GM12878 (cell line): ENCODE results near the gene PHACTR1. TPM values are rescaled to one million over a fixed set of nuclear protein-coding genes. Genes with fewer than 3 reads are reported as not detected.

ENCODE experiments used
- ATAC-seq: fragments of 200-7000 bp; cut with Tn5 transposase; 3 replicates; pipeline ENCODE4 v1.9.1; 2020; ENCODE audit warnings: mild to moderate bottlenecking, moderate library complexity
- BruUV-seq: library from RNA; stranded (reverse); fragments of 400-500 nt; replicated peaks from 2 replicates; lab custom pipeline; 2021; lab: Mats Ljungman, UMichigan
- CTCF ChIA-PET: fragments of 300-600 bp; sonication (Branson Sonifier 250); formaldehyde crosslinking; extraction: SDS; loops from one replicate; lab custom pipeline; 2021; ENCODE audit warnings: inconsistent platforms; lab: Yijun Ruan, JAX
- POLR2A ChIA-PET: fragments of 350-600 bp; formaldehyde crosslinking; extraction: SDS; loops from one replicate; lab custom pipeline; 2021; ENCODE audit warnings: inconsistent platforms; lab: Charles Lee
- RAD21 ChIA-PET: fragments of 300-600 bp; sonication (Branson Sonifier 250); formaldehyde crosslinking; loops from one replicate; lab custom pipeline; 2023; ENCODE audit warnings: antibody characterized with exemption; ENCODE audit not compliant: unreplicated experiment; lab: Charles Lee
- SMC1A ChIA-PET: fragments of 300-600 bp; sonication (Branson Sonifier 250); formaldehyde crosslinking; loops from one replicate; lab custom pipeline; 2023; ENCODE audit not compliant: unreplicated experiment, uncharacterized antibody; lab: Charles Lee
- DNase-seq: peaks from one replicate; pipeline ENCODE4 v3.0.0-alpha.2; 2011; ENCODE audit warnings: low read depth, low spot score
- FAIRE-seq: peaks from 3 replicates; lab custom pipeline; 2011; peaks lifted over from hg19 to GRCh38; lab: Jason Lieb, UNC
- H2AFZ ChIP-seq: 2 replicates; pipeline ENCODE4 v1.6.0; 2011; ENCODE audit warnings: low read depth, low read length, control low read depth; ENCODE audit not compliant: control insufficient read depth
- H3K27ac ChIP-seq: 2 replicates; pipeline ENCODE4 v1.5.1; 2011; ENCODE audit warnings: control low read depth; ENCODE audit not compliant: control insufficient read depth, insufficient read depth
- H3K27me3 ChIP-seq, 2 experiments: replicated peaks in 1 of 2; 2 replicates each; pipeline versions ENCODE4 v1.6.0 to v1.6.1; 2011; ENCODE audit warnings: low read length in 1 of 2; ENCODE audit not compliant: control insufficient read depth in 2 of 2, insufficient read depth in 2 of 2
- H3K36me3 ChIP-seq, 2 experiments: 2 replicates each; pipeline ENCODE4 v1.5.1; 2011; ENCODE audit warnings: low read length in 1 of 2; ENCODE audit not compliant: control insufficient read depth in 2 of 2, insufficient read depth in 2 of 2
- H3K4me1 ChIP-seq: 2 replicates; pipeline ENCODE4 v1.6.1; 2011; ENCODE audit warnings: mild to moderate bottlenecking, low read length, moderate library complexity, mixed read lengths; ENCODE audit not compliant: control insufficient read depth, insufficient read depth
- H3K4me2 ChIP-seq: 2 replicates; pipeline ENCODE4 v1.6.0; 2011; ENCODE audit warnings: control low read depth; ENCODE audit not compliant: control insufficient read depth, insufficient read depth
- H3K4me3 ChIP-seq: fragments of 200-600 bp; sonication (generic); 2 replicates; pipeline ENCODE4 v1.5.1; 2016
- H3K79me2 ChIP-seq: 2 replicates; pipeline ENCODE4 v1.6.0; 2011; ENCODE audit warnings: low read length; ENCODE audit not compliant: control insufficient read depth, insufficient read depth
- H3K9ac ChIP-seq: 2 replicates; pipeline ENCODE4 v1.8.0; 2011; ENCODE audit warnings: low read length, control low read depth, mixed read lengths; ENCODE audit not compliant: control insufficient read depth, insufficient read depth
- H3K9me3 ChIP-seq: replicated peaks from 3 replicates; pipeline ENCODE4 v1.5.1; 2011; ENCODE audit warnings: mild to moderate bottlenecking, low read length; ENCODE audit not compliant: control insufficient read depth, insufficient read depth
- H4K20me1 ChIP-seq: 2 replicates; pipeline ENCODE4 v1.6.0; 2011; ENCODE audit not compliant: control insufficient read depth, insufficient read depth
- BCLAF1 ChIP-seq: fragments of 450-650 bp; IDR thresholded peaks from 2 replicates; pipeline ENCODE4 v1.6.1; 2017; ENCODE audit warnings: antibody characterized with exemption, mild to moderate bottlenecking, moderate library complexity
- CHD2 ChIP-seq: IDR thresholded peaks from 2 replicates; pipeline ENCODE4 v1.6.1; 2011; ENCODE audit warnings: low read depth, low read length, improper control_type of control experiment, borderline replicate concordance
- IRF5 ChIP-seq: fragments of 450-650 bp; IDR thresholded peaks from 2 replicates; pipeline ENCODE4 v1.6.1; 2017; ENCODE audit warnings: borderline replicate concordance
- JUNB ChIP-seq: IDR thresholded peaks from 2 replicates; pipeline ENCODE4 v1.6.1; 2016; ENCODE audit warnings: antibody characterized with exemption, mild to moderate bottlenecking
- JUND ChIP-seq: IDR thresholded peaks from 2 replicates; pipeline ENCODE4 v1.6.1; 2012; ENCODE audit warnings: low read depth, mild to moderate bottlenecking, low read length, improper control_type of control experiment, moderate library complexity
- SUPT20H ChIP-seq: IDR thresholded peaks from 2 replicates; pipeline ENCODE4 v1.6.1; 2011; ENCODE audit warnings: low read depth, mild to moderate bottlenecking, low read length, moderate library complexity, borderline replicate concordance; ENCODE audit not compliant: control insufficient read depth
- whole genome bisulfite sequencing: methylation state at CpG from one replicate; pipeline ENCODE4 v1.1.6; 2016; ENCODE audit warnings: low lambda C conversion rate; ENCODE audit not compliant: insufficient replicate concordance, insufficient coverage; ENCODE audit errors: missing lambda C conversion rate; 5-methylcytosine and 5-hydroxymethylcytosine counted together
- in situ Hi-C: fragments of 300-500 bp; cut with MboI; formaldehyde crosslinking; loops from 9 replicates; pipeline ENCODE4 v1.14.3; 2018; ENCODE audit warnings: mixed read lengths
- intact Hi-C: fragments of 100-400 bp; cut with micrococcal nuclease; formaldehyde crosslinking; loops from one replicate; pipeline ENCODE4 v1.14.2; 2022; ENCODE audit not compliant: unreplicated experiment
- polyA plus RNA-seq, 11 experiments: library from polyadenylated mRNA; depleted of rRNA in 4 of 11; unstranded in 6 of 11; stranded (reverse) in 5 of 11; fragments of >200 nt; fragmentation: Nextera tagmentation in 4 of 11; fragmentation: Illumina TruSeq in 1 of 11; extraction: Ambion mirVana in 4 of 11; extraction: Trizol in 1 of 11; gene quantifications; 1 replicate in 1 of 11; 2 replicates in 10 of 11; pipeline versions ENCODE4 v1.2.1 to v1.2.3, GENCODE V29; 2011 to 2016; ENCODE audit warnings: inconsistent platforms in 2 of 11, missing spikeins in 2 of 11, low read depth in 1 of 11
- total RNA-seq, 4 experiments: library from RNA; depleted of rRNA in 3 of 4; stranded (reverse); fragments of >200 nt in 3 of 4; fragmentation: Illumina TruSeq in 1 of 4; extraction: Trizol in 1 of 4; gene quantifications; 2 replicates each; pipeline versions ENCODE4 v1.2.1 to v1.2.3, GENCODE V29; 2013 to 2021
- TF ChIP-seq, protein P1 (sequence below): IDR thresholded peaks from 2 replicates; pipeline ENCODE4 v1.6.1; 2012; ENCODE audit warnings: low read depth, low read length, improper control_type of control experiment
- TF ChIP-seq, protein P2 (sequence below): IDR thresholded peaks from 2 replicates; pipeline ENCODE4 v1.6.1; 2011; ENCODE audit warnings: mild to moderate bottlenecking, low read depth, low read length, moderate library complexity; ENCODE audit not compliant: insufficient replicate concordance

PHACTR1 gene
- total and polyA plus RNA-seq, 10 of the 15 experiments (the other 5 are each of a cell fraction or from before 2014, with no cell fraction given): 34.2 to 94.6 (median 62.3) TPM

- Histone ChIP-seq H3K9ac (no peak overlapping the region), H3K79me2 (no peaks in the 10 kb centered on the region), H3K4me3 (no peak overlapping the region), H2AFZ (no peak overlapping the region), H3K27me3 (no peaks in the 10 kb centered on the region), H3K27ac (no peak overlapping the region), H3K36me3 (no peaks in the 10 kb centered on the region), H3K4me1 (no peaks in the 10 kb centered on the region), H3K4me2 (no peak overlapping the region), H3K9me3 (no peaks in the 10 kb centered on the region), H4K20me1 (no peaks in the 10 kb centered on the region)
- no TSS peak for BruUV-seq
- POLR2A ChIA-PET: no interaction called here
- in situ Hi-C loops (no loop called here), intact Hi-C loops (no loop called here)
- no peak for FAIRE-seq
- ATAC-seq: no peak
- RAD21 ChIA-PET: no interaction called here
- TF ChIP-seq, protein P1, sequence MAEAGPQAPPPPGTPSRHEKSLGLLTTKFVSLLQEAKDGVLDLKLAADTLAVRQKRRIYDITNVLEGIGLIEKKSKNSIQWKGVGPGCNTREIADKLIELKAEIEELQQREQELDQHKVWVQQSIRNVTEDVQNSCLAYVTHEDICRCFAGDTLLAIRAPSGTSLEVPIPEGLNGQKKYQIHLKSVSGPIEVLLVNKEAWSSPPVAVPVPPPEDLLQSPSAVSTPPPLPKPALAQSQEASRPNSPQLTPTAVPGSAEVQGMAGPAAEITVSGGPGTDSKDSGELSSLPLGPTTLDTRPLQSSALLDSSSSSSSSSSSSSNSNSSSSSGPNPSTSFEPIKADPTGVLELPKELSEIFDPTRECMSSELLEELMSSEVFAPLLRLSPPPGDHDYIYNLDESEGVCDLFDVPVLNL: no peak
- no peak for TF ChIP-seq IRF5
- TF ChIP-seq SUPT20H: no peak
- no peak for TF ChIP-seq JUNB
- TF ChIP-seq BCLAF1: no peak
- TF ChIP-seq, protein P2, sequence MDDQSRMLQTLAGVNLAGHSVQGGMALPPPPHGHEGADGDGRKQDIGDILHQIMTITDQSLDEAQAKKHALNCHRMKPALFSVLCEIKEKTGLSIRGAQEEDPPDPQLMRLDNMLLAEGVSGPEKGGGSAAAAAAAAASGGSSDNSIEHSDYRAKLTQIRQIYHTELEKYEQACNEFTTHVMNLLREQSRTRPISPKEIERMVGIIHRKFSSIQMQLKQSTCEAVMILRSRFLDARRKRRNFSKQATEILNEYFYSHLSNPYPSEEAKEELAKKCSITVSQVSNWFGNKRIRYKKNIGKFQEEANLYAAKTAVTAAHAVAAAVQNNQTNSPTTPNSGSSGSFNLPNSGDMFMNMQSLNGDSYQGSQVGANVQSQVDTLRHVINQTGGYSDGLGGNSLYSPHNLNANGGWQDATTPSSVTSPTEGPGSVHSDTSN: no peak
- TF ChIP-seq CHD2: no peak
- TF ChIP-seq JUND: no peak
- CTCF ChIA-PET: no interaction called here
- WGBS: 13% methylated on average over 2 of the region's 2 CpGs
- SMC1A ChIA-PET: no interaction called here
- DNase-seq: no peak
These were observed 227.0 kb downstream of the PHACTR1 start for GRCh38 chr6:12943549-12943948.
